Measurements from ENCODE around the gene FSTL5.

Gene FSTL5

GRCh38 chr4:161936625-161937550, 226.9 kb downstream of the FSTL5 start:
- DNase-seq, result no peak

GRCh38 chr4:161931089-161931488, 232.7 kb downstream of the FSTL5 start:
- no peak for DNase-seq

- no peak for DNase-seq
These were observed 233.8 kb downstream of the FSTL5 start for GRCh38 chr4:161929956-161930355.

- DNase-seq, result no peak
These were observed 237.6 kb downstream of the FSTL5 start for GRCh38 chr4:161926033-161926828.

- DNase-seq, result no peak
These were observed 243.3 kb downstream of the FSTL5 start for GRCh38 chr4:161920304-161921052.

- no peak for DNase-seq
These were observed 244.2 kb downstream of the FSTL5 start for GRCh38 chr4:161919442-161920220.

GRCh38 chr4:161916035-161916434, 247.8 kb downstream of the FSTL5 start:
- DNase-seq, result no peak

GRCh38 chr4:161907590-161907955, 256.2 kb downstream of the FSTL5 start:
- DNase-seq, result no peak

- DNase-seq, result no peak
These were observed 256.8 kb downstream of the FSTL5 start for GRCh38 chr4:161906836-161907589.

- DNase-seq, result no peak
These were observed 263.7 kb downstream of the FSTL5 start for GRCh38 chr4:161900110-161900509.

- DNase-seq, result no peak
These were observed 269.2 kb downstream of the FSTL5 start for GRCh38 chr4:161894493-161895167.

GRCh38 chr4:161894014-161894413, 269.8 kb downstream of the FSTL5 start:
- DNase-seq, result no peak

GRCh38 chr4:161893566-161893965, 270.2 kb downstream of the FSTL5 start:
- DNase-seq, result no peak

- DNase-seq, result no peak
These were observed 270.8 kb downstream of the FSTL5 start for GRCh38 chr4:161892951-161893350.

- DNase-seq, result no peak
These were observed 280.6 kb downstream of the FSTL5 start for GRCh38 chr4:161883157-161883556.

GRCh38 chr4:161881370-161881769, 282.4 kb downstream of the FSTL5 start:
- DNase-seq, result no peak

- DNase-seq, result no peak
These were observed 294.3 kb downstream of the FSTL5 start for GRCh38 chr4:161869511-161869910.

- DNase-seq, result no peak
These were observed 307.0 kb downstream of the FSTL5 start for GRCh38 chr4:161856711-161857326.

GRCh38 chr4:161850631-161851030, 313.2 kb downstream of the FSTL5 start:
- DNase-seq, result no peak

- no peak for DNase-seq
These were observed 322.0 kb downstream of the FSTL5 start for GRCh38 chr4:161841759-161842158.

GRCh38 chr4:161829591-161829990, 334.2 kb downstream of the FSTL5 start:
- DNase-seq, result no peak
